Esophagus muscularis mucosa (tissue), 3 donors: ENCODE measurements around the gene CRYBA2.

Experiments used
- CTCF ChIP-seq, 3 experiments: fragments of 200-600 bp in 2 of 3; fragments of 450-650 bp in 1 of 3; sonication (generic) in 2 of 3; IDR thresholded peaks; one replicate each; pipeline ENCODE4 v1.5.1; 2017 to 2019; ENCODE audit warnings: antibody characterized with exemption in 3 of 3, mild to moderate bottlenecking in 2 of 3, moderate library complexity in 1 of 3
- POLR2A ChIP-seq: fragments of 450-650 bp; IDR thresholded peaks from one replicate; pipeline ENCODE4 v1.6.1; 2017; ENCODE audit warnings: antibody characterized with exemption, moderate library complexity, mild to moderate bottlenecking, low read depth

GRCh38 chr2:218946621-218947020 lies 46.6 kb downstream of the CRYBA2 start:
- TF ChIP-seq POLR2A (no peak), CTCF (IDR thresholded peaks at IDR 0.05) (no peak)
